ENCODE measurements around the gene RAD23A. TPM values are rescaled to one million over a fixed set of nuclear protein-coding genes. Genes with fewer than 3 reads are reported as not detected.

RAD23A gene
- total RNA-seq, 1 donor from 2014 or later: 83.1 TPM

DNA sequence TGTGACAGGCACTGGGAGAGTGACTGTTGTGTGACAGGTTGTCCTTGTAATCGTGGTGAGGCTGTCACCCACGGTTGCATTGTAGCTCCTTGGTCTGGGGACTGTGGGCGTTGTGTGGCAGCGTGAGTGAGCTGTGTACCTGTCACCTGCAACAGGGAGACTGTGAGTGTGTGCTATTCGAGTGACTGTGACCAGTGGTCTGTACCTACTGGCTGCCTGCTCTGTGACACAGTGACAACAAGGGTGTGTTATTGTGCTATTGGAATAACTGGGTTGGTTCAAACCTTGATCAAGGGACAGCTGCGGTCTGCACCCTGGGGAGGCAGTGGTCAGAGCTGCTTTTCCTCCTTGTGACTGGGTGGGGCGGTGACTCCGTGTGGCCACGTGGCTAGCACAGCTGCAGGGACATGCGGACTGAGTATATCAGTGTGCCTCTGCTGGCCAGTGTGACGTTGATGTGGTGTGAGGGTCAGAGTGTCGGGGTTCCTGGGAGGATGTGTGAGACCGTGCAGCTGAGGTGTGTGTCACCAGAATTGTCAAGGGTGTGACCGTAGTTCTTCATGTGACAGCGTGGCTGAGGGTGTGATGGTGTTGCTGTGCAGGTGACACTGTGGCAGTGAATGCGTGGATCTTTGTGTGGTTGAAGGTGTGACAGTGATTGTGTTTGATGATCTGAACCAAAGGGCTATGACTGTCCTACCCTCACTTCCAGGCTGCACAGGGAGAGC, 39.6 kb downstream of the RAD23A start:
- TF ChIP-seq, protein P1, sequence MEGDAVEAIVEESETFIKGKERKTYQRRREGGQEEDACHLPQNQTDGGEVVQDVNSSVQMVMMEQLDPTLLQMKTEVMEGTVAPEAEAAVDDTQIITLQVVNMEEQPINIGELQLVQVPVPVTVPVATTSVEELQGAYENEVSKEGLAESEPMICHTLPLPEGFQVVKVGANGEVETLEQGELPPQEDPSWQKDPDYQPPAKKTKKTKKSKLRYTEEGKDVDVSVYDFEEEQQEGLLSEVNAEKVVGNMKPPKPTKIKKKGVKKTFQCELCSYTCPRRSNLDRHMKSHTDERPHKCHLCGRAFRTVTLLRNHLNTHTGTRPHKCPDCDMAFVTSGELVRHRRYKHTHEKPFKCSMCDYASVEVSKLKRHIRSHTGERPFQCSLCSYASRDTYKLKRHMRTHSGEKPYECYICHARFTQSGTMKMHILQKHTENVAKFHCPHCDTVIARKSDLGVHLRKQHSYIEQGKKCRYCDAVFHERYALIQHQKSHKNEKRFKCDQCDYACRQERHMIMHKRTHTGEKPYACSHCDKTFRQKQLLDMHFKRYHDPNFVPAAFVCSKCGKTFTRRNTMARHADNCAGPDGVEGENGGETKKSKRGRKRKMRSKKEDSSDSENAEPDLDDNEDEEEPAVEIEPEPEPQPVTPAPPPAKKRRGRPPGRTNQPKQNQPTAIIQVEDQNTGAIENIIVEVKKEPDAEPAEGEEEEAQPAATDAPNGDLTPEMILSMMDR (IDR thresholded peaks at IDR 0.05): no peak
- peaks cover 2% of the 10 kb centered on the region for H3K27me3 Mint-ChIP-seq (ENCODE audit: unreplicated experiment)
- peaks cover 16% of the 10 kb centered on the region for H3K4me1 Mint-ChIP-seq (ENCODE audit: unreplicated experiment)
- H3K36me3 Mint-ChIP-seq (ENCODE audit: unreplicated experiment): no peaks in the 10 kb centered on the region
- no peak overlapping the region for H3K4me3 Mint-ChIP-seq (ENCODE audit: unreplicated experiment)
- no peaks in the 10 kb centered on the region for H3K9me3 Mint-ChIP-seq (ENCODE audit: unreplicated experiment)
- no peak overlapping the region for H3K27ac Mint-ChIP-seq (ENCODE audit: unreplicated experiment)
- no peak for DNase-seq (ENCODE audit: extremely low spot score, unreplicated experiment)

DNA sequence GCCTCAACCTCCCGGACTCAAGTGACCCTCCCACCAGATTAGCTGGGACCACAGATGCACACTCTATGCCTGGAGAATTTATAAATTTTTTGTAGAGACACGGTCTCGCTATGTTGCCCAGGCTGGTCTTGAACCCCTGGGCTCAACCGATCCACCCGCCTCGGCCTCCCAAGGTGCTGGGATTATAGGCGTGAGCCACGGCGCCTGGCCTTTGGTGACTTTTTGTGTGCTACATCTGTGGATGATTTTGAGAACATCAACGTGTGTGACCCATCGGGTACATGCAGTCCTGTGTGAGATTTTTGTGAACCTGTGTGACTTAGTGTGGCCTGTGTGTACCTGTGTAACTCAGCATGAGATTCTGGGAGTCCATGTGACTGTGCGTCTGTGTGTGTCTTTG, 41.1 kb downstream of the RAD23A start:
- Mint-ChIP-seq H3K27ac (ENCODE audit: unreplicated experiment) (no peak overlapping the region), H3K27me3 (ENCODE audit: unreplicated experiment) (peaks cover 2% of the 10 kb centered on the region), H3K4me3 (ENCODE audit: unreplicated experiment) (no peak overlapping the region), H3K36me3 (ENCODE audit: unreplicated experiment) (no peaks in the 10 kb centered on the region), H3K9me3 (ENCODE audit: unreplicated experiment) (no peaks in the 10 kb centered on the region), H3K4me1 (ENCODE audit: unreplicated experiment) (peaks cover 16% of the 10 kb centered on the region)
- TF ChIP-seq, protein P1 (IDR thresholded peaks at IDR 0.05): no peak
- no peak for DNase-seq (ENCODE audit: extremely low spot score, unreplicated experiment)

DNA sequence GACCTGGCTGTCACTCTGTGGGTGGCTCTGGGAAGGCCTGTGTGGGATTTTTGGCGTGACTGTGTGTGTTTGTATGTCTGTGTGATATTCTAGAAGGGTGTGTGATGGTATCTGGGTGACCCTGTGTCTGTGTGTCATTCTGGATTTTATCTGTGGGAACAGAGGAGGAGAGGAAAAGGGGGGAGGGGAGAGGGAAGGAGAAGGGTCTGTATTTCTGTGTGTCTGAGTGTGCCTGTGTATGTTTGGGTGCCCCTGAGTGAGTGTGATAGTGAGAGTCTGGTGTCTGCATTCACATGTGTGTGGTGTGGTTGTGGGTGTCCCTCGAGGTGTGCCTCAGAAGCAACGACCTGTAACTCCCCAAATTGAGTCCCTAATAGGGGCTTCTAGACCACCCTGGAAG, 41.5 kb downstream of the RAD23A start:
- Mint-ChIP-seq H3K4me1 (ENCODE audit: unreplicated experiment) (peaks cover 16% of the 10 kb centered on the region), H3K36me3 (ENCODE audit: unreplicated experiment) (no peaks in the 10 kb centered on the region), H3K27ac (ENCODE audit: unreplicated experiment) (no peak overlapping the region), H3K27me3 (ENCODE audit: unreplicated experiment) (peaks cover 2% of the 10 kb centered on the region), H3K9me3 (ENCODE audit: unreplicated experiment) (no peaks in the 10 kb centered on the region), H3K4me3 (ENCODE audit: unreplicated experiment) (no peak overlapping the region)
- TF ChIP-seq, protein P1 (IDR thresholded peaks at IDR 0.05): no peak
- no peak for DNase-seq (ENCODE audit: extremely low spot score, unreplicated experiment)

DNA sequence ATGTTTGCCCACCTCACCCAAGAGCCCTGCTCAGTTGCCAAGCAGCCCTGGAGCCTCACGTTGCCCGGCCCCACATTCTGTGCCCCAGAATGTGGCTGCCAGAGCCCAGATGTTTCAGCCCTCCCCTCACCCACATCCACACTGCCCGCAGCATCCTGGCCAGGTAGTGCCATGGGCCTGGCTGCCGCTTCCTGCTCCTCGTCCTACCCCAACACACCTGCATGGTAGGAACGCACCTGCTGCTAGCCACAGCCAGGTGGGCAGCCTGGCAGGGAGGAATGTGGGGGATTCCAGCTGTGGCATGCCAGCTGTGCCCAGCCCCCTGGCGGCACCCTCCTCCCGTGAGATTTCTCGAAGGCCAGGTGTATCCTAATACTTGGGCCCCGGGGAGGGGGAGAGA, 42.1 kb downstream of the RAD23A start:
- peaks cover 2% of the 10 kb centered on the region for H3K27me3 Mint-ChIP-seq (ENCODE audit: unreplicated experiment)
- TF ChIP-seq, protein P1 (IDR thresholded peaks at IDR 0.05): no peak
- DNase-seq (ENCODE audit: extremely low spot score, unreplicated experiment): no peak
- H3K4me3 Mint-ChIP-seq (ENCODE audit: unreplicated experiment): no peak overlapping the region
- H3K27ac Mint-ChIP-seq (ENCODE audit: unreplicated experiment): no peak overlapping the region
- H3K9me3 Mint-ChIP-seq (ENCODE audit: unreplicated experiment): no peaks in the 10 kb centered on the region
- peaks cover 16% of the 10 kb centered on the region for H3K4me1 Mint-ChIP-seq (ENCODE audit: unreplicated experiment)
- no peaks in the 10 kb centered on the region for H3K36me3 Mint-ChIP-seq (ENCODE audit: unreplicated experiment)

DNA sequence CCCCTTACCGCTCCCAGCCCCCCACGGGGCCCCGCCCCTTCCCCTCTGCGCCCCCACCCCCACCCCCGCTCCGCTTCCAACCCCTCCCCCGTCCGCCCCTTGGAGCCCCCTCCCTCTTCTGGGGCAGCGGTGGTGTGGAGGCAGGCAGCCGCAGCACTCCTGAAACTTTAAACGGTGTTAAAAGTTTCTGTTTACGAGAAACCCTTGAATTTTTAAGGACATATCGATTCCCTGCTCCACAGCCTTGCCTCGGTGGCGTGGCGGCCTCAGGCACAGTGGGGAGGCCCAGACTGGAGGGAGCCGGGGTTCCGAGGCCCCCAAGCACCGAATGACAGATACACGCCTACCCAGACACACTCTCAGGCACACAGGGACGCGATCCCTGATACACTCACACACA, 44.8 kb downstream of the RAD23A start:
- no peak overlapping the region for H3K4me3 Mint-ChIP-seq (ENCODE audit: unreplicated experiment)
- H3K36me3 Mint-ChIP-seq (ENCODE audit: unreplicated experiment): no peaks in the 10 kb centered on the region
- H3K4me1 Mint-ChIP-seq (ENCODE audit: unreplicated experiment): peaks cover 13% of the 10 kb centered on the region
- DNase-seq (ENCODE audit: extremely low spot score, unreplicated experiment): no peak
- TF ChIP-seq, protein P1 (IDR thresholded peaks at IDR 0.05): no peak
- peaks cover 2% of the 10 kb centered on the region for H3K27me3 Mint-ChIP-seq (ENCODE audit: unreplicated experiment)
- H3K27ac Mint-ChIP-seq (ENCODE audit: unreplicated experiment): no peak overlapping the region
- no peaks in the 10 kb centered on the region for H3K9me3 Mint-ChIP-seq (ENCODE audit: unreplicated experiment)

Measured in osteocyte (in vitro differentiated cells).